HFFc6 (cell line): ENCODE results near the gene KSR2. TPM values are rescaled to one million over a fixed set of nuclear protein-coding genes. Genes with fewer than 3 reads are reported as not detected.

ENCODE experiments used
- DNase-seq: peaks from one replicate; pipeline ENCODE4 v3.0.0-alpha.2; 2018
- H3K27ac Mint-ChIP-seq: 2 replicates; pipeline ENCODE4 v1.8.0; 2020; ENCODE audit warnings: mild to moderate bottlenecking, mixed read lengths
- H3K27me3 Mint-ChIP-seq: 2 replicates; pipeline ENCODE4 v1.8.0; 2021; ENCODE audit warnings: mild to moderate bottlenecking, moderate library complexity, mixed read lengths; ENCODE audit not compliant: insufficient read depth
- H3K36me3 Mint-ChIP-seq: 2 replicates; pipeline ENCODE4 v1.8.0; 2021; ENCODE audit warnings: low read depth, mixed read lengths
- H3K4me1 Mint-ChIP-seq: 2 replicates; pipeline ENCODE4 v1.8.0; 2020; ENCODE audit warnings: low read depth, mixed read lengths
- H3K4me3 Mint-ChIP-seq: 2 replicates; pipeline ENCODE4 v1.8.0; 2020; ENCODE audit warnings: mild to moderate bottlenecking, moderate library complexity, mixed read lengths
- H3K9me3 Mint-ChIP-seq: 2 replicates; pipeline ENCODE4 v1.8.0; 2020; ENCODE audit warnings: mild to moderate bottlenecking, mixed read lengths
- CTCF ChIP-seq: fragments of 200-600 bp; sonication (generic); IDR thresholded peaks from 2 replicates; pipeline ENCODE4 v1.5.0; 2021; ENCODE audit warnings: antibody characterized with exemption, mild to moderate bottlenecking
- total RNA-seq, 6 experiments: library from RNA; stranded (reverse); fragmentation: NEBNext Ultra II Directional; extraction: Animal tissue kit (Norgen Biotek cat#: 25700); gene quantifications; 2 replicates in 1 of 6; 3 replicates in 5 of 6; pipeline ENCODE4 v1.2.3, GENCODE V29; 2021

KSR2 gene
- total RNA-seq, 6 experiments from 2014 or later = 0.09 to 0.22 (median 0.12) TPM; not detected in 2

DNA sequence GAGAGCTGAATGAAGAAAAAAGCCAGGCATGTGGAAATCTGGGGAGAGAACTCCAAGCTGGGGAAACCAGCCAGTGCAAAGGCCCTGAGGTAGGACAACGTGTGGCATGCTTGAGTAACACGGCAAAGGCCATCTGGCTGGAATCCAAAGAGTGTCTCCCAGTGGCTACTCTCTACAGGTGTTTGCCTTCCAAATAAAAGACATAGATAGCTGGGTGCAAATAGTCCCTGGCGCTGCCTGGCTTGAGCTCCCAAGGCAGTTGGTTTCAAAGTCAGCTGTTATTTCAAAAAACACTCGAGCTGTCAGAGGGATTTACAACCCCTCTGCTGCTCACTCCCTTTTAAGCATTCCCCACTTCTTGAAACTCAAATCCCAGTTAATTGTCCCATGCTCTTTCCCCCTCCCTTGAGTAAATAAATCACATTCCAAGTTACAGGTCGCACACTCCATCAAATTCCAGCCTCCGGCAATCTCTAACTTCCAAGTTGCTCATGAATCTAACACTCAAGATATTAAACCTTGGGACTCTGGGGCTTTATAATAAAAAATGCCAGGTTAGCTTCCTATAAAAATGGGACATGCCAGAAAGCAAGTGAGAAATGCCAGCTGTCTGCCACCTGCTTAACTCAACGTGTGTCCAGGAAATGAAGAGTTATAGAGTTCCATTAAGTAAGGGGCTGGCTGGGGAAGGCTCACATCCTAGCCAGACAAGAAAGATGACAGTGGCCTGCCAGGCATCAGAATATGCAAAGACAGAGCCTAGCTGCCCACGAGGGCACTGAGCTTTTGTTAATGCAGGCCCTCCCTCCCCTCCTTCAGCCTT is 473.7 kb downstream of the KSR2 start:
- H3K27me3 Mint-ChIP-seq = no peaks in the 10 kb centered on the region
- peaks cover 39% of the 10 kb centered on the region for H3K9me3 Mint-ChIP-seq
- H3K27ac Mint-ChIP-seq = no peak overlapping the region
- H3K36me3 Mint-ChIP-seq = no peaks in the 10 kb centered on the region
- no peaks in the 10 kb centered on the region for H3K4me1 Mint-ChIP-seq
- DNase-seq = no peak
- TF ChIP-seq CTCF = no peak
- no peak overlapping the region for H3K4me3 Mint-ChIP-seq

DNA sequence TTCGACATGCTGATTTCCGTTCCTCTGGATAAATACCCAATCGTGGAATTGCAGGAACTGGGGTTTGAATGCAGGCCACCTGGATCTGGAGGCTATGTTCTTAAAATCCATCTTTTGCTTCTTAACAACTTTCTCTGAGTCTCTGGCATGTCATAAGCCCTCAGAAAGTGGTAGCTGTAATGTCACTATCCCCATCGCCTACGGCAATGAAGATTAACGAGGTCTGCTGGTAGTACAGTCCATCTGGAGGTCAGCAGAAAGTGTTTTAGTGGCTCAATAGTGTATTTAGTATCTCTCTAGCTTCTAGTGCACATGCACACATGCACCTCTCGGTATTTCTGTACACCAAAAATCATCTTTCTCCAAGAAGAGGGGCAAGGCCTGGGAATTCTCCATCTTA is 477.1 kb downstream of the KSR2 start:
- Mint-ChIP-seq H3K27ac (no peak overlapping the region), H3K9me3 (peaks cover 47% of the 10 kb centered on the region), H3K4me3 (no peak overlapping the region), H3K27me3 (peaks cover 1% of the 10 kb centered on the region; the same call in 1 of the 2 replicates), H3K36me3 (no peaks in the 10 kb centered on the region), H3K4me1 (no peaks in the 10 kb centered on the region)
- DNase-seq = no peak
- no peak for TF ChIP-seq CTCF

DNA sequence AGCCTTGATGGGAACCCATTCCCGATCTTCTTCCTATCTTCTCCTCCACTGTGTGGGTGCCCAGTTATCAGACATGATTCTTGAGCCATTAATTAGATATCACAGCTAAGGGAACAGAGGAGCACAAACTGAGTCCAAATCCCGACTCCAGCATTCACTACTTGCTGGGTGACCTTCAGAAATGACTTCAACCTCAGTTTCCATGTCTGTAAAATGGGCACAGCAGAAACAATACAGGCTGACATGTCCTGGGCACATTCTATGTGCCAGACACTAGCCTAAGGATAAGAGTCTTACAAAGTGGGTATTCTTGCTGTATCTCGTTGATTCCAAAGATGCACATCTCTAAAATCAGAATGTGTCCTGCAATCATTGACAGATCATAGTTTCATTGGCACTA is 478.7 kb downstream of the KSR2 start:
- H3K4me1 Mint-ChIP-seq = no peaks in the 10 kb centered on the region

GRCh38 chr12:117489671-117490070 is 479.1 kb downstream of the KSR2 start:
- Mint-ChIP-seq H3K9me3 (peaks cover 63% of the 10 kb centered on the region), H3K27me3 (peaks cover 5% of the 10 kb centered on the region), H3K36me3 (no peaks in the 10 kb centered on the region), H3K27ac (no peak overlapping the region), H3K4me3 (no peak overlapping the region), H3K4me1 (no peaks in the 10 kb centered on the region)
- TF ChIP-seq CTCF = no peak
- DNase-seq = no peak

More for the DNA sequence above, 478.7 kb downstream of the KSR2 start:
- H3K4me3 Mint-ChIP-seq = no peak overlapping the region
- no peaks in the 10 kb centered on the region for H3K36me3 Mint-ChIP-seq
- DNase-seq = no peak
- peaks cover 59% of the 10 kb centered on the region for H3K9me3 Mint-ChIP-seq
- H3K27me3 Mint-ChIP-seq = peaks cover 5% of the 10 kb centered on the region
- TF ChIP-seq CTCF = no peak
- no peak overlapping the region for H3K27ac Mint-ChIP-seq

- no peak overlapping the region for H3K4me3 Mint-ChIP-seq
- H3K9me3 Mint-ChIP-seq = peaks cover 64% of the 10 kb centered on the region
- no peak overlapping the region for H3K27ac Mint-ChIP-seq
- no peak for TF ChIP-seq CTCF
- DNase-seq = no peak
- no peaks in the 10 kb centered on the region for H3K4me1 Mint-ChIP-seq
- no peaks in the 10 kb centered on the region for H3K36me3 Mint-ChIP-seq
- peaks cover 5% of the 10 kb centered on the region for H3K27me3 Mint-ChIP-seq
Measured at GRCh38 chr12:117486840-117487659, 481.7 kb downstream of the KSR2 start.
